HG02938 (cell line): ENCODE data around the gene RMND5B.

Experiments used
- ATAC-seq: cut with Tn5 transposase; IDR thresholded peaks from one replicate; pipeline ENCODE4 v1.9.1; 2021; ENCODE audit warnings: mild to moderate bottlenecking, moderate library complexity; ENCODE audit not compliant: unreplicated experiment

The RMND5B gene

GRCh38 chr5:178199581-178200434, 69.0 kb downstream of the RMND5B start:
- ATAC-seq = no peak
